ENCODE results near the gene MARVELD3.
"Not testable (repeated sequence)": the region's sequence is repeated elsewhere in the genome, so short reads cannot be mapped to it uniquely, and the experiment has no call there.

The MARVELD3 gene

GRCh38 chr16:71672803-71673581 is 47.0 kb downstream of the MARVELD3 start:
- no peak for DNase-seq

GRCh38 chr16:71673582-71673973 is 47.6 kb downstream of the MARVELD3 start:
- no peak for DNase-seq

- DNase-seq: no peak
Measured at GRCh38 chr16:71674229-71674628, 48.2 kb downstream of the MARVELD3 start.

GRCh38 chr16:71675380-71675779 is 49.4 kb downstream of the MARVELD3 start:
- DNase-seq: no peak

- no peak for DNase-seq
Measured at GRCh38 chr16:71676236-71676635, 50.3 kb downstream of the MARVELD3 start.

- DNase-seq: no peak
Measured at GRCh38 chr16:71681360-71681759, 55.4 kb downstream of the MARVELD3 start.

GRCh38 chr16:71684280-71684679 is 58.3 kb downstream of the MARVELD3 start:
- DNase-seq: not testable (repeated sequence)

Measured in NCI-H2227 treated with DMSO at 0.1 percent for 48 hours (cell line).